HG02623 (cell line): ENCODE data around the gene C5orf15.
"Not testable (repeated sequence)": the region's sequence is repeated elsewhere in the genome, so short reads cannot be mapped to it uniquely, and the experiment has no call there.

Source experiments
- ATAC-seq: cut with Tn5 transposase; IDR thresholded peaks from one replicate; pipeline ENCODE4 v1.9.1; 2021; ENCODE audit warnings: moderate library complexity; ENCODE audit not compliant: unreplicated experiment

C5orf15 gene

GRCh38 chr5:133938929-133939328 lies 29.5 kb downstream of the C5orf15 start:
- peak; percentile 66 for ATAC-seq

- ATAC-seq, result no peak
Measured at GRCh38 chr5:133938039-133938821, 30.2 kb downstream of the C5orf15 start.

GRCh38 chr5:133937628-133938027 lies 30.8 kb downstream of the C5orf15 start:
- not testable (repeated sequence) for ATAC-seq

- ATAC-seq, result no peak
Measured at GRCh38 chr5:133936651-133937015, 31.8 kb downstream of the C5orf15 start.

GRCh38 chr5:133935991-133936650 lies 32.3 kb downstream of the C5orf15 start:
- not testable (repeated sequence) for ATAC-seq

- no peak for ATAC-seq
Measured at GRCh38 chr5:133935667-133935940, 32.8 kb downstream of the C5orf15 start.

GRCh38 chr5:133934822-133935666 lies 33.4 kb downstream of the C5orf15 start:
- ATAC-seq, result no peak

GRCh38 chr5:133934311-133934710 lies 34.1 kb downstream of the C5orf15 start:
- no peak for ATAC-seq

- ATAC-seq, result no peak
Measured at GRCh38 chr5:133933670-133934295, 34.6 kb downstream of the C5orf15 start.

GRCh38 chr5:133933169-133933509 lies 35.3 kb downstream of the C5orf15 start:
- ATAC-seq, result no peak

- ATAC-seq, result no peak
Measured at GRCh38 chr5:133932441-133933168, 35.8 kb downstream of the C5orf15 start.

- no peak for ATAC-seq
Measured at GRCh38 chr5:133931546-133931945, 36.9 kb downstream of the C5orf15 start.

GRCh38 chr5:133930813-133931090 lies 37.7 kb downstream of the C5orf15 start:
- ATAC-seq, result no peak

GRCh38 chr5:133930061-133930812 lies 38.2 kb downstream of the C5orf15 start:
- ATAC-seq, result peak; percentile 52

GRCh38 chr5:133928587-133929393 lies 39.6 kb downstream of the C5orf15 start:
- ATAC-seq, result no peak

- no peak for ATAC-seq
Measured at GRCh38 chr5:133927300-133928180, 40.9 kb downstream of the C5orf15 start.

GRCh38 chr5:133926489-133927299 lies 41.7 kb downstream of the C5orf15 start:
- ATAC-seq, result no peak
